ENCODE measurements around the gene DOCK2.

The DOCK2 gene

GRCh38 chr5:170109059-170110031 lies 472.3 kb downstream of the DOCK2 start:
- DNase-seq, result no peak

DNA sequence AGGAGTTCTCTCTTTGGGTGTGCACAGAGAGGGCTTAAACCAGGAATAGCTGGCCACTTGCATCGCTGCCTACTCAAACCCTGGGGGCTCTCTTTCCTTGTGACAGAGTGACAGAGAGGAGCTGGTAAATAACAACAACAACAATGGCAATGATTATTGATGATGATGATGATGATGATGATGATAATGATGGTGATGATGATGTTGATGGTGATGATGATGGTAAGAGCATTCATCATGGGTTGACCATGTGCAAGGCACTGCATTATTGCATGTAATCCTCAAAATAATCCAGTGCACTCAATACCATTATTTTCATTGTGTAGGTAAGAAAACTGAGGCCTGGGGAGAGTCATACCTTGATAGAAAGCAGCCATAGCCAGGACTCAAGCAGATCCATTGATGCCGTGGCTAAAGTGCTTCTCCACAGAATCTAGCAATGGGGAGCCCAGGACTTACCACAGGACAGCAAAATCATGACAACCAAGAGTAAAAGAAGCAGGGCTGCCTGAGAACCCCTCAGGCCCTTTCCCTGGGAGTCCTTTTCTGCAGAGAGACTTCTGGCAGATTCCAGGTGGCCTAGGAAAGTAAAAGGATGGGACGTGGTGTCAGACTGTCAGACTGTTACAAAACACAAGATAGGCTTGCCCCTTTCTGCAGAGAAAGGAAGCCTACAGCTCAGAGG lies 473.5 kb downstream of the DOCK2 start:
- no peak for DNase-seq

DNA sequence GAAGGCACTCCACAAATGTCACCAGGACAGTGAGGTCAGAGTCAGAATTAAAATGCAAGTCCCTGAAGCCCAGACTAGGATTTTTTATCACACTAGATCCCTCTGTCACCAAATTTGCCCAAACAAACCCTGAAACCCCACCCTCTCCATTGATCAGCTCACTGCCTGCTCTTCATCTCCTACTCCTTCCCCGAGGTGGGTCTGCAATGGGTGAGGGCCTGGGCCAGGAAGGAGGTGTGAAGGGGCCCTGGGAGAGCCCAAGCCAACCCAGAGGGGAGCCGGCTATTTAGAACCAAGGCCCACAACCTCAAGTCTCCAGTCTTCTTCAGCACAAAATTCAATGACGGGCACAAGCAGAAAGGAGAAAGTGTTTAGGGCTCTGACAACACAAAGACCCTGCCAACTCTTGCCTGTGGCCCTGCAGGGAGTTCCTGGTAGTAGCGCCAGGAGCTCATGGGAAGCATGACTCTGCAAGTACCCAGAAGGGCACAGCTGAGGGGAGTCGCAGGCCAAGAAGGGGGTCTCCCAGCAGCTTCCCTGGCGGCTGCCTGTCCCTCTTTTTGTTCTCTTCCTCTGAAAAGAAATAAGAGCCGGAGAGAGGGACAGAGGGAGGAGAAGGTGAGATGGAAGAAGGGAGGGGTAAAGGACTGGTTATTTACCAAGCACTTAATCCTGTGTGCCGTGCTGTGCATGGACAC lies 474.2 kb downstream of the DOCK2 start:
- DNase-seq, result no peak

- no peak for DNase-seq
Observed at GRCh38 chr5:170112876-170113521, 475.9 kb downstream of the DOCK2 start.

DNA sequence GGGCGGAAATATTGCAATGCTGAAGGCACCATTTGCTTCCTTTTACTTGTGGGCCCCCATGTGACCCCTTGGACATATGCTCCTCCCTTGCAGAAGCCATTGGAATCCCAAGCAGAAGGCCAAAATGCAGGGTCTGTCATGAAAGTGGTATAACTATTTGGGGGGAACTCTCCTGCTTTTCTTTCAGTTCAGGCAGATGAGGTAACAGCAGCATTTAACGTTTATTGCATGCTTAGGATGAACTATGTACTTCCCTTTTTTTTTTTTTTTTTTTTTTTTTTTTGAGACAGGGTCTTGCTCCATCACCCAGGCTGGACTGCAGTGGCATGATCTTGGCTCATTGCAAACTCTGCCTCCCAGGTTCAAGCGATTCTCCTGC lies 476.4 kb downstream of the DOCK2 start:
- peak; percentile 55 to 78 for DNase-seq

DNA sequence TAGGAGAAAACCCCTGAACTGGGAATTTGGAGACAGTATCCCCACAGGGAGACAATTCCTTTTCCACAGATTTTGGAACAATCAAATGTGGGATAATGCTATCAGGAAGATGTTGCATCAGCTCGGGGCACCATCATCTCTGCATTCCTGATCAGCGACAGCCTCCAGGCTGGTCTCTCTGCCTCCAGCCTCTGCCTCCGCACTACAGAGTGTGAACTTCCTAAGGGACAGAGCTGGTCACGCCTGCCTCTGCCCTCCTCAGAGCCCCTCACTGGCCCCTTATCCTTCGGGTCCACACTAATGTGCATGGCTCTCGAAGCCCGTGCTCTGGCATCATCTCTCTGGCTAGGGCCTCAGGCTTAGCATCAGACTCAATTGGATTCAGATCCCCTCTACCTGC lies 477.2 kb downstream of the DOCK2 start:
- no peak for DNase-seq

- DNase-seq, result no peak
Observed at GRCh38 chr5:170115925-170116324, 478.9 kb downstream of the DOCK2 start.

- no peak for DNase-seq
Observed at GRCh38 chr5:170117736-170118135, 480.7 kb downstream of the DOCK2 start.

DNA sequence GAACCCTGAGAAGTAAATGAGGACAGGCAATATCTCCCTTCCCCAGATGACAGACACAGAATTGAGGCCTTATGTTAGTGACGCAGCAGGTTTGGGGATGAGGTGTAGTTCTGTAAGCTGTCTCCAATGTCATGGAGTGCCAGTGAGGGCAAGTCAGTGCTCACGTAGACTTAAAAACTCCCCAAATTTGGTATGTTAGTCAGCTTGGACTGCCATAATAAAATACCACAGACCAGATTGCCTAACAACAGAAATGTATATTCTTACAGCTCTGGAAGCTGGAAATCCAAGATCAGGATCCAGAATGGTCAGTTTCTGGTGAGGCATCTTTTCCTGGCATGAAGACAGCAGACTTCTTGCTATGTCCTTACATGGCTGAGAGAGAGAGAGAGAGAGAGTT lies 483.5 kb downstream of the DOCK2 start:
- no peak for DNase-seq

- DNase-seq, result no peak
Observed at GRCh38 chr5:170121321-170121720, 484.2 kb downstream of the DOCK2 start.

DNA sequence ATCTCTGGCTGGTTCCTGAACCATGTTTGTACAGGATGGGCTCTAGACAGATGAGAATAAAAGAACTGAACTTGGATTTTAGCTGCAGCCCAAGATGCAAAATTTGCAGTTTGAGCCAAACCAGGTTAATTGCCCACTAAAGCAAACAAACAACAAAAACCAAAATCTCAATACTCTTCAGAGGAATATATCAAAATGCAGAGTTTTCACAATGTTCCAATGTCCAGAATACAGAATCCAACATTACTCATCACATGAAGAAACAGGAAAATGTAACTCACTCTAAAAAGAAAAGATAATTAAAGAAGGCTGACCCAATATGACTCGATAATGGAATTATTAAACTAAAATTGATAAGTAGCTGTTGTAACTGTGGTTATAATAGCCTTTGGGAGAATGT lies 489.0 kb downstream of the DOCK2 start:
- no peak for DNase-seq

GRCh38 chr5:170126626-170127025 lies 489.6 kb downstream of the DOCK2 start:
- DNase-seq, result no peak

GRCh38 chr5:170131235-170131634 lies 494.2 kb downstream of the DOCK2 start:
- no peak for DNase-seq

DNA sequence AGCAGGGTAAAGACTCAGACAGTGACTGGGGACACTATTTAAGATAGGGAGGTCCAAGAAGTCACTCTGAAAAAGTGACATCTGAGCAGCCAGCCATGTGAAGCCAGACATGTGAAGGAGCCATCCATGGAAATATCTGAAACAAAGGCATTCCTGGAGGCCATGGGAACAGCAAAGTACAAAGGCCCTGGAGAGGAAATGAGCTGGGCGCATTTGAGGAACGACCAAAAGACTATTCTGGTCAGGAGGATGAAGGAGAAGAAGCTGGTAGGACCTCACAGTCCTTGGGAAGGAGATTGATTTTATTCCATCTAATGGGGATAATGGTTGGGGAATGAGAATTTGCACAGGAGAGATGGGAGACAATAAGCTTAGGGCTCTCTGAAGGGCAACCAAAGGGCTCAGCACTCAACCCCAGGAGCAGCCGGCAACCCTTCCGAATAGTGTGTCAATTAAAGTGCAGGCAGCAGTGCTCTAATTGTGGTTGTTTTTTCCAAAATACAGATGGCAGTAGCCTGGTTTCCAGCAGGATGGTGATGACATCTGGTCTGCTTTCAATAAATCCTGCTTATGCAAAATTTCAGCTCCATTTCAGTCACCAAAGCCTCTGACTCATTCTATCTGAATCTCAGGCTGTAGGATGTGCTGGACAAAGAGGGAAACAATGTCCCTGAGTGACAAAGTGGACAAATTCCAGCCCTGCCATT lies 495.3 kb downstream of the DOCK2 start:
- no peak for DNase-seq
